Measurements from ENCODE around the gene TFAP2D.

Gene TFAP2D

GRCh38 chr6:50720623-50721022 lies 7.3 kb downstream of the TFAP2D start:
- no peaks in the 10 kb centered on the region for H3K36me3 ChIP-seq (ENCODE audit: control insufficient read depth in 2 of 2, insufficient read depth in 2 of 2, low read length in 2 of 2)
- H3K4me1 ChIP-seq (ENCODE audit: control insufficient read depth, insufficient read depth, low read length) = no peaks in the 10 kb centered on the region
- H3K9ac ChIP-seq (ENCODE audit: low read length in 2 of 2) = no peak overlapping the region
- peaks cover 38% of the 10 kb centered on the region in 2 donors for H3K27me3 ChIP-seq (ENCODE audit: control insufficient read depth in 1 of 2, insufficient read depth in 2 of 2, low read length in 2 of 2)
- H3K9me3 ChIP-seq (ENCODE audit: control insufficient read depth in 2 of 2, low read length in 2 of 2) = no peaks in the 10 kb centered on the region
- H3K4me3 ChIP-seq (ENCODE audit: low read length in 2 of 2) = no peak overlapping the region
- no peak overlapping the region for H3K27ac ChIP-seq (ENCODE audit: low read length)

- H3K4me3 ChIP-seq (ENCODE audit: low read length in 2 of 2) = no peak overlapping the region
- H3K4me1 ChIP-seq (ENCODE audit: control insufficient read depth, insufficient read depth, low read length) = no peaks in the 10 kb centered on the region
- H3K9me3 ChIP-seq (ENCODE audit: control insufficient read depth in 2 of 2, low read length in 2 of 2) = no peaks in the 10 kb centered on the region
- H3K27me3 ChIP-seq (ENCODE audit: control insufficient read depth in 1 of 2, insufficient read depth in 2 of 2, low read length in 2 of 2) = peaks cover 34 to 36% of the 10 kb centered on the region in 2 donors
- H3K27ac ChIP-seq (ENCODE audit: low read length) = no peak overlapping the region
- H3K36me3 ChIP-seq (ENCODE audit: control insufficient read depth in 2 of 2, insufficient read depth in 2 of 2, low read length in 2 of 2) = no peaks in the 10 kb centered on the region
- H3K9ac ChIP-seq (ENCODE audit: low read length in 2 of 2) = no peak overlapping the region
Observed at GRCh38 chr6:50721978-50722377, 8.7 kb downstream of the TFAP2D start.

- Histone ChIP-seq H3K9ac (ENCODE audit: low read length in 2 of 2) (no peak overlapping the region), H3K4me1 (ENCODE audit: control insufficient read depth, insufficient read depth, low read length) (no peaks in the 10 kb centered on the region), H3K9me3 (ENCODE audit: control insufficient read depth in 2 of 2, low read length in 2 of 2) (no peaks in the 10 kb centered on the region), H3K27me3 (ENCODE audit: control insufficient read depth in 1 of 2, insufficient read depth in 2 of 2, low read length in 2 of 2) (peaks cover 29 to 36% of the 10 kb centered on the region in 2 donors), H3K27ac (ENCODE audit: low read length) (no peak overlapping the region), H3K36me3 (ENCODE audit: control insufficient read depth in 2 of 2, insufficient read depth in 2 of 2, low read length in 2 of 2) (no peaks in the 10 kb centered on the region), H3K4me3 (ENCODE audit: low read length in 2 of 2) (no peak overlapping the region)
Observed at GRCh38 chr6:50722829-50723554, 9.7 kb downstream of the TFAP2D start.

DNA sequence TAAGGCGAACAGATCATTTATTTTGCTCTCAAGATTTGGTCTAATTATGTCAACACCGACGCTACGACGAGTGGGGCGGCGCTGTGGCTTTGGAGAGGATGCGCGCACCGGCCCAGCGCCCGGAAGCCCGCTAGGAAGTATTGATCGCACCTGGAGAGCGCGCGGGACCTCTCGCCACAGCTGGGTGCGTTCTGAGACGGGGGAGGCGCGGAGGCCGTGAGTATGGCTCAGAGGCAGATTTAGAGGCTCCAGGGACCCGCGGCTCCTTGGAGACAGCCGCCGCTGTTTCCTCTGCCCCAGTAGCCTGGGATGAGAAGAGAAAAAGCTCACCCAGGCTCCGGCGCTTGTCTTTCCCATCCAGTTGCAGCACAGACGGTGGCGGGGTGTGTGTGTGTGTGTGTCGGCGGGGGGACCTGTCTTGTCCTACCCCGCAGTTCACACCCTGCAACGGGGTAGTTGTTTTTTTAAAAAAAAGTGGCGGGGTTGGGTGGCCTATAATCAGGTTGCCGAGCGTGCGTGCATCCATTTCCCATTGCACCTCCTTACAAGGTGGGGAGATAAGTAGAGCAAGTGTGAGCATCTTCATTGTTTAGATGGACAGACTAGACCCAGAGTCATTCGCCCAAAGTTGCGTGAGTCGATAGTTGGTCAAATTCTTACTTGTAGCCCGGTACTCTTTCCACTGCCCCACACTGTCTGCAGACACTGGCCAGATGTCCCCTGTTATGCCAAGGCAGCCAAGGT lies 11.2 kb downstream of the TFAP2D start:
- Histone ChIP-seq H3K4me1 (ENCODE audit: control insufficient read depth, insufficient read depth, low read length) (no peaks in the 10 kb centered on the region), H3K9ac (ENCODE audit: low read length in 2 of 2) (no peak overlapping the region), H3K36me3 (ENCODE audit: control insufficient read depth in 2 of 2, insufficient read depth in 2 of 2, low read length in 2 of 2) (no peaks in the 10 kb centered on the region), H3K4me3 (ENCODE audit: low read length in 2 of 2) (no peak overlapping the region), H3K27ac (ENCODE audit: low read length) (no peak overlapping the region), H3K27me3 (ENCODE audit: control insufficient read depth in 1 of 2, insufficient read depth in 2 of 2, low read length in 2 of 2) (peaks cover 24 to 30% of the 10 kb centered on the region in 2 donors), H3K9me3 (ENCODE audit: control insufficient read depth in 2 of 2, low read length in 2 of 2) (no peaks in the 10 kb centered on the region)

- H3K36me3 ChIP-seq (ENCODE audit: control insufficient read depth in 2 of 2, insufficient read depth in 2 of 2, low read length in 2 of 2) = no peaks in the 10 kb centered on the region
- no peaks in the 10 kb centered on the region for H3K9me3 ChIP-seq (ENCODE audit: control insufficient read depth in 2 of 2, low read length in 2 of 2)
- no peak overlapping the region for H3K27ac ChIP-seq (ENCODE audit: low read length)
- no peaks in the 10 kb centered on the region for H3K27me3 ChIP-seq (ENCODE audit: control insufficient read depth in 1 of 2, insufficient read depth in 2 of 2, low read length in 2 of 2)
- H3K9ac ChIP-seq (ENCODE audit: low read length in 2 of 2) = no peak overlapping the region
- no peak overlapping the region for H3K4me3 ChIP-seq (ENCODE audit: low read length in 2 of 2)
- H3K4me1 ChIP-seq (ENCODE audit: control insufficient read depth, insufficient read depth, low read length) = no peaks in the 10 kb centered on the region
Observed at GRCh38 chr6:50734488-50734887, 21.2 kb downstream of the TFAP2D start.

DNA sequence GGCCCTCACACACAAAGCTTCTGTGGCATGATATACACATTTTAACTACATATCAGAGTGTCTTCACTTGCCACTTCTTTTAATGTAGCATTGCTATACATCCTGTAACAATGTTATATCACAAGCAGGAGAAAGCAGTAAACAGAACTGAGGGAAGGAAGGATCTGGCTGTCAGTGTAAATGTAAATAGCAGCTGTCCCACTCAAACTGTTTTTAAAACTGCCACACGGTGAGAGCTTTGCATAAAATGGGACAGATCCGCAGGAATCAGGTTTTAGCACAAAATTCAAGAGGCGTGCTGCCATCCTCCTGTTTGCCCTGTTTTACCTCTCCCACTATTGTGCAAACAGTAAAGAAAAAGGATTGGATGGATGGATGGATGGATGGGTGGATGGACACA lies 28.8 kb downstream of the TFAP2D start:
- Histone ChIP-seq H3K4me1 (ENCODE audit: control insufficient read depth, insufficient read depth, low read length) (no peaks in the 10 kb centered on the region), H3K27ac (ENCODE audit: low read length) (no peak overlapping the region), H3K27me3 (ENCODE audit: control insufficient read depth in 1 of 2, insufficient read depth in 2 of 2, low read length in 2 of 2) (no peaks in the 10 kb centered on the region), H3K4me3 (ENCODE audit: low read length in 2 of 2) (no peak overlapping the region), H3K9me3 (ENCODE audit: control insufficient read depth in 2 of 2, low read length in 2 of 2) (no peaks in the 10 kb centered on the region), H3K9ac (ENCODE audit: low read length in 2 of 2) (no peak overlapping the region), H3K36me3 (ENCODE audit: control insufficient read depth in 2 of 2, insufficient read depth in 2 of 2, low read length in 2 of 2) (no peaks in the 10 kb centered on the region)

- Histone ChIP-seq H3K4me1 (ENCODE audit: control insufficient read depth, insufficient read depth, low read length) (no peaks in the 10 kb centered on the region), H3K9me3 (ENCODE audit: control insufficient read depth in 2 of 2, low read length in 2 of 2) (no peaks in the 10 kb centered on the region), H3K36me3 (ENCODE audit: control insufficient read depth in 2 of 2, insufficient read depth in 2 of 2, low read length in 2 of 2) (no peaks in the 10 kb centered on the region), H3K9ac (ENCODE audit: low read length in 2 of 2) (no peak overlapping the region), H3K27ac (ENCODE audit: low read length) (no peak overlapping the region), H3K4me3 (ENCODE audit: low read length in 2 of 2) (no peak overlapping the region), H3K27me3 (ENCODE audit: control insufficient read depth in 1 of 2, insufficient read depth in 2 of 2, low read length in 2 of 2) (no peaks in the 10 kb centered on the region)
Observed at GRCh38 chr6:50744976-50745375, 31.6 kb downstream of the TFAP2D start.

- Histone ChIP-seq H3K9ac (ENCODE audit: low read length in 2 of 2) (no peak overlapping the region), H3K9me3 (ENCODE audit: control insufficient read depth in 2 of 2, low read length in 2 of 2) (no peaks in the 10 kb centered on the region), H3K4me3 (ENCODE audit: low read length in 2 of 2) (no peak overlapping the region), H3K27ac (ENCODE audit: low read length) (no peak overlapping the region), H3K4me1 (ENCODE audit: control insufficient read depth, insufficient read depth, low read length) (no peaks in the 10 kb centered on the region), H3K36me3 (ENCODE audit: control insufficient read depth in 2 of 2, insufficient read depth in 2 of 2, low read length in 2 of 2) (no peaks in the 10 kb centered on the region), H3K27me3 (ENCODE audit: control insufficient read depth in 1 of 2, insufficient read depth in 2 of 2, low read length in 2 of 2) (no peaks in the 10 kb centered on the region)
Observed at GRCh38 chr6:50762798-50763197, 49.5 kb downstream of the TFAP2D start.

DNA sequence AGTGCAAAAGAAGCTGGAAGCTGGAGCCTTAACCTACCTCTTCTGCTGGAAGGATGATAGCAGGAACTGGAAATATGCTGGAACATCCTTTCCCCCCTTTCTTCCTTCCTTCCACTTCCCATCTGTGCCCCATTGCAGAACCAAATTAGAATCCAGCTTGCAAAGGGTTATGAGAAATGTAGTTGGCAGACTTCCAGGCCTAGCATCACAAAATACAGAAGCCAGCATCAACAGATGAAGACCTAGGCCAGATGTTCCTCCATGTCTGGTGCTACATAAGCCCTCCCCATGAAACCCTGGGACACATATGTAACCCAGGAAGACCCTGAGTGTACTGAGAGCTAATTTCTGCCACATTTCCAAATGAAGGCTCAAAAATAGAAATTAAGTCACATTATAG lies 65.4 kb downstream of the TFAP2D start:
- Histone ChIP-seq H3K27ac (ENCODE audit: low read length) (no peak overlapping the region), H3K36me3 (ENCODE audit: control insufficient read depth in 2 of 2, insufficient read depth in 2 of 2, low read length in 2 of 2) (no peaks in the 10 kb centered on the region), H3K9ac (ENCODE audit: low read length in 2 of 2) (no peak overlapping the region), H3K27me3 (ENCODE audit: control insufficient read depth in 1 of 2, insufficient read depth in 2 of 2, low read length in 2 of 2) (peaks cover 0 to 2% of the 10 kb centered on the region in 2 donors), H3K4me1 (ENCODE audit: control insufficient read depth, insufficient read depth, low read length) (no peaks in the 10 kb centered on the region), H3K9me3 (ENCODE audit: control insufficient read depth in 2 of 2, low read length in 2 of 2) (no peaks in the 10 kb centered on the region), H3K4me3 (ENCODE audit: low read length in 2 of 2) (no peak overlapping the region)

DNA sequence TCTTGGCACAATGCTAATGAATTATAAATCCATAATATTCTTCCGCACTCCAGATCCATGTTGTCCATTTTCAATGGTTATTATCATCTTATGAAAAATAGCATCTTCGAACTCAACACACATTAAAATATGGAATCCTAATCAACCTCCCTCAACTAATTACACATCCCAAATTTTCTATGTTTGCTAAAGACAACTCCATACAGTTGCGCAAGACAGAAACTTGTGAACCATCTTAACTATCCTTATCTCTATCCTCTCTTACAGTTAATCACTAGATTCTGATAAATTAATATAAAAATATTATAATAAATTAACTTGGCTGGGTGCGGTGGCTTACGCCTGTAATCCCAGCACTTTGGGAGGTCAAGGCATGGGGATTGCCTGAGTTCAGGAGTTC lies 67.1 kb downstream of the TFAP2D start:
- H3K36me3 ChIP-seq (ENCODE audit: control insufficient read depth in 2 of 2, insufficient read depth in 2 of 2, low read length in 2 of 2) = no peaks in the 10 kb centered on the region
- H3K4me3 ChIP-seq (ENCODE audit: low read length in 2 of 2) = no peak overlapping the region
- H3K9ac ChIP-seq (ENCODE audit: low read length in 2 of 2) = no peak overlapping the region
- H3K27me3 ChIP-seq (ENCODE audit: control insufficient read depth in 1 of 2, insufficient read depth in 2 of 2, low read length in 2 of 2) = peaks cover 0 to 2% of the 10 kb centered on the region in 2 donors
- H3K27ac ChIP-seq (ENCODE audit: low read length) = no peak overlapping the region
- H3K4me1 ChIP-seq (ENCODE audit: control insufficient read depth, insufficient read depth, low read length) = no peaks in the 10 kb centered on the region
- no peaks in the 10 kb centered on the region for H3K9me3 ChIP-seq (ENCODE audit: control insufficient read depth in 2 of 2, low read length in 2 of 2)

DNA sequence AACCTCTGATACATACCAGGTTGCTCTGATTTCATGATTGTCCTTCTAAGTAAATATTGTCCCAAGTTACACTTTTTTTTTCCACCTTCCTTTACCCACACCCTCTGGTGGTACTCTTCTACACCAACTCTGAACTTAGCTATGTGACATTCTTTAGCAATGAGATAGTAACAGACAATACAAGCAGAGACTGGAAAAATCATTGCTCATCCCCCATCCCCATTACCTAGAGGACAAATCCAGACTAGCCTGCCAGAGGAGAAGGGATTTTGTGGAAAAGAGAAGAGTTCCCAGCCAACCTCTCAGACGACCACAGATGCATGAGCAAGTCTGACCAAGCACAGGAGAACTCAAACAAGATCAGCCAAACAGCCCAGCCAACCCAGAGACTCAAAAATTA lies 72.6 kb downstream of the TFAP2D start:
- Histone ChIP-seq H3K4me1 (ENCODE audit: control insufficient read depth, insufficient read depth, low read length) (no peaks in the 10 kb centered on the region), H3K36me3 (ENCODE audit: control insufficient read depth in 2 of 2, insufficient read depth in 2 of 2, low read length in 2 of 2) (no peaks in the 10 kb centered on the region), H3K27ac (ENCODE audit: low read length) (no peak overlapping the region), H3K27me3 (ENCODE audit: control insufficient read depth in 1 of 2, insufficient read depth in 2 of 2, low read length in 2 of 2) (no peaks in the 10 kb centered on the region), H3K4me3 (ENCODE audit: low read length in 2 of 2) (no peak overlapping the region), H3K9ac (ENCODE audit: low read length in 2 of 2) (no peak overlapping the region), H3K9me3 (ENCODE audit: control insufficient read depth in 2 of 2, low read length in 2 of 2) (no peaks in the 10 kb centered on the region)
